HCT116 (cell line): ENCODE measurements around the gene SCN4B. TPM values are rescaled to one million over a fixed set of nuclear protein-coding genes. Genes with fewer than 3 reads are reported as not detected.

Experiments
- ATAC-seq: fragments of 200-7000 bp; cut with Tn5 transposase; 2 replicates; pipeline ENCODE4 v1.9.1; 2020; ENCODE audit warnings: mild to moderate bottlenecking, moderate library complexity
- BruUV-seq: library from RNA; stranded (reverse); fragments of 400-500 nt; replicated peaks from 2 replicates; lab custom pipeline; 2021; lab: Mats Ljungman, UMichigan
- CTCF ChIA-PET: fragments of 300-600 bp; sonication (Branson Sonifier 250); formaldehyde crosslinking; loops from one replicate; lab custom pipeline; 2021; ENCODE audit warnings: antibody characterized with exemption; lab: Charles Lee
- POLR2A ChIA-PET: fragments of 300-600, 350-600 bp; sonication (Branson Sonifier 250); formaldehyde crosslinking; loops from one replicate; lab custom pipeline; 2021; ENCODE audit warnings: antibody characterized with exemption; lab: Charles Lee
- RAD21 ChIA-PET, 2 experiments: fragments of 300-600 bp; sonication (Branson Sonifier 250); formaldehyde crosslinking; loops; one replicate each; lab custom pipeline; 2023; ENCODE audit warnings: low total read pairs in 2 of 2; ENCODE audit not compliant: uncharacterized antibody in 2 of 2, unreplicated experiment in 2 of 2, low non-redundant PET in 1 of 2; lab: Charles Lee
- DNase-seq: peaks from one replicate; pipeline ENCODE4 v3.0.0-alpha.2; 2010; ENCODE audit warnings: low read depth, low spot score
- H2AFZ ChIP-seq: fragments of 200-600 bp; shearing (Covaris generic), sonication (generic); 2 replicates; pipeline ENCODE4 v1.6.1; 2017; ENCODE audit warnings: low read depth, mixed run types, mixed read lengths, antibody characterized with exemption, low read length; ENCODE audit not compliant: poor library complexity, severe bottlenecking
- H3K27ac ChIP-seq: 2 replicates; pipeline ENCODE4 v1.5.1; 2012; ENCODE audit warnings: low read depth, low read length
- H3K27me3 ChIP-seq: fragments of 200-600 bp; sonication (generic); 2 replicates; pipeline ENCODE4 v1.6.1; 2016; ENCODE audit warnings: mixed run types, low read length, mixed read lengths; ENCODE audit not compliant: insufficient read depth
- H3K36me3 ChIP-seq, 2 experiments: fragments of 200-500 bp in 1 of 2; fragments of 200-600 bp in 1 of 2; sonication (Bioruptor generic) in 1 of 2; sonication (generic) in 1 of 2; 2 replicates each; pipeline versions ENCODE4 v1.5.1 to v1.6.1; 2014 to 2016; ENCODE audit warnings: low read length in 2 of 2, inconsistent platforms in 1 of 2, mixed read lengths in 1 of 2, mixed run types in 1 of 2; ENCODE audit not compliant: insufficient read depth in 2 of 2, control insufficient read depth in 1 of 2
- H3K4me1 ChIP-seq, 2 experiments: fragments of 200-600 bp in 1 of 2; sonication (generic) in 1 of 2; 2 replicates each; pipeline versions ENCODE4 v1.5.1 to v1.6.1; 2012 to 2017; ENCODE audit warnings: low read length in 2 of 2, inconsistent platforms in 1 of 2, mild to moderate bottlenecking in 1 of 2, mixed read lengths in 1 of 2, mixed run types in 1 of 2, moderate library complexity in 1 of 2; ENCODE audit not compliant: insufficient read depth in 2 of 2, control insufficient read depth in 1 of 2
- H3K4me2 ChIP-seq: fragments of 200-600 bp; sonication (generic); 2 replicates; pipeline ENCODE4 v1.6.1; 2017; ENCODE audit warnings: mixed run types, low read length, mixed read lengths
- H3K4me3 ChIP-seq, 2 experiments: fragments of 200-600 bp in 1 of 2; sonication (generic) in 1 of 2; replicated peaks in 1 of 2; 2 replicates each; pipeline ENCODE4 v1.5.1; 2011 to 2016; ENCODE audit warnings: low read length in 2 of 2, control low read depth in 1 of 2, low read depth in 1 of 2, mild to moderate bottlenecking in 1 of 2, mixed read lengths in 1 of 2, mixed run types in 1 of 2
- H3K79me2 ChIP-seq: fragments of 200-600 bp; sonication (generic); 2 replicates; pipeline ENCODE4 v1.6.1; 2017; ENCODE audit warnings: mild to moderate bottlenecking, mixed run types, low read length, moderate library complexity, mixed read lengths; ENCODE audit not compliant: insufficient read depth
- H3K9ac ChIP-seq: fragments of 200-600 bp; sonication (generic); 2 replicates; pipeline ENCODE4 v1.6.1; 2016; ENCODE audit warnings: low read length, mixed read lengths
- H3K9me2 ChIP-seq: fragments of 200-600 bp; sonication (generic), shearing (Covaris generic); 2 replicates; pipeline ENCODE4 v1.6.1; 2017; ENCODE audit warnings: mixed run types, mild to moderate bottlenecking, moderate library complexity; ENCODE audit not compliant: insufficient read depth
- H3K9me3 ChIP-seq, 2 experiments: fragments of 200-500 bp in 1 of 2; fragments of 200-600 bp in 1 of 2; sonication (Bioruptor generic) in 1 of 2; sonication (generic) in 1 of 2; 2 replicates each; pipeline ENCODE4 v1.6.1; 2014 to 2017; ENCODE audit warnings: low read length in 2 of 2, mixed read lengths in 2 of 2, inconsistent platforms in 1 of 2, low read depth in 1 of 2, mild to moderate bottlenecking in 1 of 2, mixed run types in 1 of 2, moderate library complexity in 1 of 2; ENCODE audit not compliant: control insufficient read depth in 1 of 2, insufficient read depth in 1 of 2
- H4K20me1 ChIP-seq: fragments of 200-600 bp; sonication (generic), shearing (Covaris generic); 2 replicates; pipeline ENCODE4 v1.6.1; 2017; ENCODE audit warnings: mixed run types, mild to moderate bottlenecking, moderate library complexity; ENCODE audit not compliant: insufficient read depth
- CBX3 ChIP-seq: IDR thresholded peaks from 2 replicates; pipeline ENCODE4 v1.6.1; 2012; ENCODE audit warnings: low read depth
- CEBPB ChIP-seq: IDR thresholded peaks from 2 replicates; pipeline ENCODE4 v1.6.1; 2012; ENCODE audit warnings: low read depth
- EZH2 ChIP-seq: fragments of 200-600 bp; sonication (generic); IDR thresholded peaks from 2 replicates; pipeline ENCODE4 v1.6.1; 2017; ENCODE audit warnings: antibody characterized with exemption, mixed run types
- EZH2phosphoT487 ChIP-seq: fragments of 200-600 bp; IDR thresholded peaks from 2 replicates; pipeline ENCODE4 v1.6.1; 2018; ENCODE audit warnings: antibody characterized with exemption, borderline replicate concordance
- MAX ChIP-seq: IDR thresholded peaks from 2 replicates; pipeline ENCODE4 v1.6.1; 2012
- POLR2A ChIP-seq: IDR thresholded peaks from 2 replicates; pipeline ENCODE4 v1.7.0; 2011; ENCODE audit warnings: borderline replicate concordance; ENCODE audit not compliant: insufficient read depth, insufficient read length; ENCODE audit errors: extremely low read depth
- REST ChIP-seq: IDR thresholded peaks from 2 replicates; pipeline ENCODE4 v1.6.1; 2012; ENCODE audit warnings: low read depth
- SIN3A ChIP-seq: IDR thresholded peaks from 2 replicates; pipeline ENCODE4 v1.6.1; 2012; ENCODE audit warnings: low read depth
- SP1 ChIP-seq: IDR thresholded peaks from 2 replicates; pipeline ENCODE4 v1.6.1; 2012; ENCODE audit warnings: low read depth
- SRF ChIP-seq: IDR thresholded peaks from 2 replicates; pipeline ENCODE4 v1.6.1; 2012; ENCODE audit warnings: low read depth
- TCF7L2 ChIP-seq: IDR thresholded peaks from 2 replicates; pipeline ENCODE4 v1.7.0; 2011; ENCODE audit warnings: borderline replicate concordance, inconsistent platforms; ENCODE audit not compliant: insufficient read depth, insufficient read length; ENCODE audit errors: extremely low read depth
- intact Hi-C: fragments of 100-400 bp; cut with micrococcal nuclease; formaldehyde crosslinking; loops from 2 replicates; pipeline ENCODE4 v1.10.0; 2022
- total RNA-seq: library from RNA; stranded (reverse); gene quantifications from one replicate; pipeline ENCODE4 v1.2.1, GENCODE V29; 2021; ENCODE audit not compliant: unreplicated experiment

Gene SCN4B
- total RNA-seq, 1 experiment from 2014 or later = 0.32 TPM

GRCh38 chr11:118167253-118167652 is 14.6 kb upstream of the SCN4B start:
- H4K20me1 ChIP-seq = no peaks in the 10 kb centered on the region
- no peaks in the 10 kb centered on the region for H3K36me3 ChIP-seq
- ChIA-PET CTCF (interaction anchor here (0.8 to 0.9 kb wide), 2 partner anchors 10 to 124 kb away, joined by 3 read pairs; no protein-coding TSS in a partner anchor), RAD21 (no interaction called here), POLR2A (no interaction called here)
- H3K4me2 ChIP-seq = no peak overlapping the region
- no peaks in the 10 kb centered on the region for H3K9me2 ChIP-seq
- H3K9me3 ChIP-seq = no peaks in the 10 kb centered on the region
- H3K27ac ChIP-seq = no peak overlapping the region
- no peak overlapping the region for H3K9ac ChIP-seq
- no peak overlapping the region for H3K4me3 ChIP-seq
- ATAC-seq (no peak), DNase-seq (no peak)
- BruUV-seq = no TSS peak
- TF ChIP-seq POLR2A (no peak), SIN3A (no peak), CEBPB (no peak), EZH2 (no peak), TCF7L2 (no peak), SRF (no peak), SP1 (no peak), MAX (no peak), CBX3 (no peak), REST (no peak), EZH2phosphoT487 (no peak)
- H3K27me3 ChIP-seq = no peaks in the 10 kb centered on the region
- H2AFZ ChIP-seq = no peak overlapping the region
- H3K4me1 ChIP-seq = peaks cover 0 to 7% of the 10 kb centered on the region in 2 experiments; a peak in 1 of 4 replicates
- intact Hi-C loops = no loop called here
- no peaks in the 10 kb centered on the region for H3K79me2 ChIP-seq
